Neuron (in vitro differentiated cells): ENCODE measurements around the gene COX6A2.
"Not testable (repeated sequence)": the region's sequence is repeated elsewhere in the genome, so short reads cannot be mapped to it uniquely, and the experiment has no call there.

Experiments
- H2AFZ ChIP-seq: one replicate; pipeline ENCODE4 v1.6.1; 2013; ENCODE audit warnings: low read depth, mild to moderate bottlenecking, inconsistent platforms, low read length, moderate library complexity
- H3K27me3 ChIP-seq: one replicate; pipeline ENCODE4 v1.6.1; 2013; ENCODE audit warnings: low read length; ENCODE audit not compliant: insufficient read depth
- H3K36me3 ChIP-seq: one replicate; pipeline ENCODE4 v1.6.1; 2013; ENCODE audit warnings: low read length; ENCODE audit not compliant: insufficient read depth
- H3K4me1 ChIP-seq: one replicate; pipeline ENCODE4 v1.6.1; 2013; ENCODE audit warnings: low read length; ENCODE audit not compliant: insufficient read depth
- H3K4me3 ChIP-seq: 2 replicates; pipeline ENCODE4 v1.5.1; 2013; ENCODE audit warnings: mild to moderate bottlenecking, low read length, moderate library complexity
- H3K9me3 ChIP-seq: one replicate; pipeline ENCODE4 v1.6.1; 2013; ENCODE audit warnings: low read length

Gene COX6A2

GRCh38 chr16:31421587-31421986 is 6.6 kb downstream of the COX6A2 start:
- H3K27me3 ChIP-seq = no peaks in the 10 kb centered on the region
- H3K36me3 ChIP-seq = no peaks in the 10 kb centered on the region
- H2AFZ ChIP-seq = no peak overlapping the region
- H3K9me3 ChIP-seq = peaks cover 2% of the 10 kb centered on the region
- no peaks in the 10 kb centered on the region for H3K4me1 ChIP-seq
- no peak overlapping the region for H3K4me3 ChIP-seq

GRCh38 chr16:31420037-31420436 is 8.1 kb downstream of the COX6A2 start:
- Histone ChIP-seq H3K27me3 (peaks cover 3% of the 10 kb centered on the region), H3K4me1 (no peaks in the 10 kb centered on the region), H3K9me3 (peaks cover 2% of the 10 kb centered on the region), H3K4me3 (no peak overlapping the region), H3K36me3 (no peaks in the 10 kb centered on the region), H2AFZ (no peak overlapping the region)

GRCh38 chr16:31417916-31418315 is 10.2 kb downstream of the COX6A2 start:
- H3K4me3 ChIP-seq = no peak overlapping the region
- no peaks in the 10 kb centered on the region for H3K36me3 ChIP-seq

GRCh38 chr16:31417036-31417435 is 11.1 kb downstream of the COX6A2 start:
- H2AFZ ChIP-seq, H3K4me1 ChIP-seq, H3K27me3 ChIP-seq, H3K9me3 ChIP-seq, H3K36me3 ChIP-seq, H3K4me3 ChIP-seq: not testable (repeated sequence)

More at GRCh38 chr16:31417916-31418315, 10.2 kb downstream of the COX6A2 start:
- peaks cover 5% of the 10 kb centered on the region for H3K27me3 ChIP-seq
- no peak overlapping the region for H2AFZ ChIP-seq
- no peaks in the 10 kb centered on the region for H3K4me1 ChIP-seq
- peaks cover 2% of the 10 kb centered on the region for H3K9me3 ChIP-seq

- H3K27me3 ChIP-seq = peaks cover 8% of the 10 kb centered on the region
- no peak overlapping the region for H2AFZ ChIP-seq
- peaks cover 2% of the 10 kb centered on the region for H3K9me3 ChIP-seq
- H3K36me3 ChIP-seq = no peaks in the 10 kb centered on the region
- peaks cover 3% of the 10 kb centered on the region for H3K4me1 ChIP-seq
- no peak overlapping the region for H3K4me3 ChIP-seq
These were observed 11.8 kb downstream of the COX6A2 start for GRCh38 chr16:31416371-31416770.

GRCh38 chr16:31414706-31415105 is 13.5 kb downstream of the COX6A2 start:
- Histone ChIP-seq H2AFZ (no peak overlapping the region), H3K36me3 (no peaks in the 10 kb centered on the region), H3K4me3 (no peak overlapping the region), H3K9me3 (peaks cover 2% of the 10 kb centered on the region), H3K27me3 (peaks cover 8% of the 10 kb centered on the region), H3K4me1 (peaks cover 5% of the 10 kb centered on the region)

GRCh38 chr16:31413943-31414342 is 14.2 kb downstream of the COX6A2 start:
- peaks cover 2% of the 10 kb centered on the region for H3K9me3 ChIP-seq
- no peak overlapping the region for H2AFZ ChIP-seq
- no peak overlapping the region for H3K4me3 ChIP-seq
- H3K36me3 ChIP-seq = no peaks in the 10 kb centered on the region
- peaks cover 8% of the 10 kb centered on the region for H3K27me3 ChIP-seq
- H3K4me1 ChIP-seq = peaks cover 5% of the 10 kb centered on the region

- peaks cover 5% of the 10 kb centered on the region for H3K4me1 ChIP-seq
- H3K27me3 ChIP-seq = peaks cover 8% of the 10 kb centered on the region
- H2AFZ ChIP-seq = no peak overlapping the region
- H3K4me3 ChIP-seq = no peak overlapping the region
- peaks cover 1% of the 10 kb centered on the region for H3K9me3 ChIP-seq
- no peaks in the 10 kb centered on the region for H3K36me3 ChIP-seq
These were observed 14.8 kb downstream of the COX6A2 start for GRCh38 chr16:31413381-31413780.

GRCh38 chr16:31412750-31413149 is 15.4 kb downstream of the COX6A2 start:
- H2AFZ ChIP-seq = no peak overlapping the region
- peaks cover 5% of the 10 kb centered on the region for H3K4me1 ChIP-seq
- H3K4me3 ChIP-seq = no peak overlapping the region
- H3K9me3 ChIP-seq = no peaks in the 10 kb centered on the region
- no peaks in the 10 kb centered on the region for H3K36me3 ChIP-seq
- H3K27me3 ChIP-seq = peaks cover 8% of the 10 kb centered on the region

- H2AFZ ChIP-seq = no peak overlapping the region
These were observed 16.9 kb downstream of the COX6A2 start for GRCh38 chr16:31411024-31411844.

GRCh38 chr16:31410082-31410481 is 18.1 kb downstream of the COX6A2 start:
- Histone ChIP-seq H2AFZ (no peak overlapping the region), H3K4me3 (no peak overlapping the region), H3K4me1 (peaks cover 5% of the 10 kb centered on the region), H3K27me3 (peaks cover 5% of the 10 kb centered on the region), H3K36me3 (no peaks in the 10 kb centered on the region), H3K9me3 (no peaks in the 10 kb centered on the region)

More at GRCh38 chr16:31411024-31411844, 16.9 kb downstream of the COX6A2 start:
- Histone ChIP-seq H3K36me3 (no peaks in the 10 kb centered on the region), H3K4me1 (peaks cover 5% of the 10 kb centered on the region), H3K4me3 (no peak overlapping the region), H3K9me3 (no peaks in the 10 kb centered on the region), H3K27me3 (peaks cover 8% of the 10 kb centered on the region)

GRCh38 chr16:31409433-31409832 is 18.7 kb downstream of the COX6A2 start:
- Histone ChIP-seq H3K9me3 (no peaks in the 10 kb centered on the region), H3K4me1 (peaks cover 5% of the 10 kb centered on the region), H3K27me3 (peaks cover 4% of the 10 kb centered on the region), H2AFZ (no peak overlapping the region), H3K4me3 (no peak overlapping the region), H3K36me3 (no peaks in the 10 kb centered on the region)

GRCh38 chr16:31407406-31407805 is 20.8 kb downstream of the COX6A2 start:
- Histone ChIP-seq H2AFZ (no peak overlapping the region), H3K9me3 (no peaks in the 10 kb centered on the region), H3K27me3 (peaks cover 4% of the 10 kb centered on the region), H3K4me1 (peaks cover 5% of the 10 kb centered on the region), H3K36me3 (no peaks in the 10 kb centered on the region), H3K4me3 (no peak overlapping the region)
